SU-DHL-6 (cell line): ENCODE results near the gene RAI1.

Experiments used
- H2AFZ ChIP-seq: fragments of 200-600 bp; sonication (generic); 2 replicates; pipeline ENCODE4 v1.6.1; 2014; ENCODE audit warnings: low read depth, mild to moderate bottlenecking, moderate library complexity, mixed read lengths, antibody characterized with exemption, low read length; ENCODE audit not compliant: severe bottlenecking
- H3F3A ChIP-seq: fragments of 200-600 bp; shearing (Covaris generic); 2 replicates; pipeline ENCODE4 v1.6.0; 2016; ENCODE audit warnings: antibody characterized with exemption, mild to moderate bottlenecking; ENCODE audit not compliant: insufficient read depth
- H3K27ac ChIP-seq: fragments of 200-600 bp; sonication (generic); 2 replicates; pipeline ENCODE4 v1.5.1; 2016; ENCODE audit warnings: low read depth, mild to moderate bottlenecking, low read length, moderate library complexity, mixed read lengths
- H3K27me3 ChIP-seq: fragments of 200-600 bp; sonication (generic), shearing (Covaris generic); 2 replicates; pipeline ENCODE4 v1.6.0; 2014; ENCODE audit warnings: mild to moderate bottlenecking, low read length
- H3K36me3 ChIP-seq: fragments of 200-600 bp; sonication (generic); 2 replicates; pipeline ENCODE4 v1.6.1; 2014; ENCODE audit warnings: mild to moderate bottlenecking, low read length, mixed read lengths
- H3K4me2 ChIP-seq: fragments of 300-600, 200-600 bp; shearing (Covaris generic), sonication (generic); 2 replicates; pipeline ENCODE4 v1.6.0; 2014; ENCODE audit warnings: low read length, low read depth, mild to moderate bottlenecking; ENCODE audit not compliant: poor library complexity, severe bottlenecking
- H3K4me3 ChIP-seq: fragments of 200-600 bp; sonication (generic); 2 replicates; pipeline ENCODE4 v1.5.1; 2014; ENCODE audit warnings: antibody characterized with exemption, low read length, mild to moderate bottlenecking, mixed read lengths; ENCODE audit not compliant: insufficient read depth, poor library complexity, severe bottlenecking
- H3K79me2 ChIP-seq: fragments of 200-600 bp; sonication (generic); 2 replicates; pipeline ENCODE4 v1.6.1; 2014; ENCODE audit warnings: mild to moderate bottlenecking, low read length, moderate library complexity; ENCODE audit not compliant: insufficient read depth
- H3K9ac ChIP-seq: fragments of 200-600 bp; sonication (generic); 2 replicates; pipeline ENCODE4 v1.7.0; 2014; ENCODE audit warnings: mild to moderate bottlenecking, low read length
- H3K9me2 ChIP-seq: fragments of 200-600 bp; sonication (generic); replicated peaks from 2 replicates; pipeline ENCODE4 v1.6.1; 2014; ENCODE audit warnings: low read length; ENCODE audit not compliant: insufficient read depth
- H3K9me3 ChIP-seq: fragments of 200-600 bp; sonication (generic); 2 replicates; pipeline ENCODE4 v1.6.1; 2014; ENCODE audit warnings: low read length, mixed read lengths; ENCODE audit not compliant: insufficient read depth
- H4K20me1 ChIP-seq: fragments of 200-600 bp; sonication (generic); 2 replicates; pipeline ENCODE4 v1.6.1; 2014; ENCODE audit warnings: low read depth, mild to moderate bottlenecking, antibody characterized with exemption, low read length, moderate library complexity, mixed read lengths
- EZH2phosphoT487 ChIP-seq: fragments of 200-600 bp; sonication (generic), shearing (Covaris generic); conservative IDR thresholded peaks from 2 replicates; pipeline ENCODE4 v1.6.1; 2018; ENCODE audit warnings: mild to moderate bottlenecking, antibody characterized with exemption, low read length, moderate library complexity, mixed read lengths
- TF ChIP-seq, protein P1 (sequence below): fragments of 200-600 bp; sonication (generic); IDR thresholded peaks from one replicate; pipeline ENCODE4 v1.5.1; 2017; ENCODE audit warnings: antibody characterized with exemption, mild to moderate bottlenecking, low read length, moderate library complexity; ENCODE audit not compliant: insufficient read depth, poor library complexity, severe bottlenecking

RAI1 gene

GRCh38 chr17:17798010-17798556 lies 116.8 kb downstream of the RAI1 start:
- no peaks in the 10 kb centered on the region for H4K20me1 ChIP-seq
- TF ChIP-seq, protein P1, sequence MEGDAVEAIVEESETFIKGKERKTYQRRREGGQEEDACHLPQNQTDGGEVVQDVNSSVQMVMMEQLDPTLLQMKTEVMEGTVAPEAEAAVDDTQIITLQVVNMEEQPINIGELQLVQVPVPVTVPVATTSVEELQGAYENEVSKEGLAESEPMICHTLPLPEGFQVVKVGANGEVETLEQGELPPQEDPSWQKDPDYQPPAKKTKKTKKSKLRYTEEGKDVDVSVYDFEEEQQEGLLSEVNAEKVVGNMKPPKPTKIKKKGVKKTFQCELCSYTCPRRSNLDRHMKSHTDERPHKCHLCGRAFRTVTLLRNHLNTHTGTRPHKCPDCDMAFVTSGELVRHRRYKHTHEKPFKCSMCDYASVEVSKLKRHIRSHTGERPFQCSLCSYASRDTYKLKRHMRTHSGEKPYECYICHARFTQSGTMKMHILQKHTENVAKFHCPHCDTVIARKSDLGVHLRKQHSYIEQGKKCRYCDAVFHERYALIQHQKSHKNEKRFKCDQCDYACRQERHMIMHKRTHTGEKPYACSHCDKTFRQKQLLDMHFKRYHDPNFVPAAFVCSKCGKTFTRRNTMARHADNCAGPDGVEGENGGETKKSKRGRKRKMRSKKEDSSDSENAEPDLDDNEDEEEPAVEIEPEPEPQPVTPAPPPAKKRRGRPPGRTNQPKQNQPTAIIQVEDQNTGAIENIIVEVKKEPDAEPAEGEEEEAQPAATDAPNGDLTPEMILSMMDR, result no peak
- TF ChIP-seq EZH2phosphoT487, result no peak
- no peak overlapping the region for H3K27ac ChIP-seq
- no peak overlapping the region for H2AFZ ChIP-seq
- H3F3A ChIP-seq, result no peaks in the 10 kb centered on the region
- no peaks in the 10 kb centered on the region for H3K9me2 ChIP-seq
- no peaks in the 10 kb centered on the region for H3K36me3 ChIP-seq
- no peak overlapping the region for H3K4me2 ChIP-seq
- H3K9me3 ChIP-seq, result no peaks in the 10 kb centered on the region
- no peak overlapping the region for H3K9ac ChIP-seq
- H3K79me2 ChIP-seq, result no peaks in the 10 kb centered on the region
- no peak overlapping the region for H3K4me3 ChIP-seq
- H3K27me3 ChIP-seq, result no peaks in the 10 kb centered on the region

GRCh38 chr17:17798573-17799255 lies 117.5 kb downstream of the RAI1 start:
- H3K9ac ChIP-seq, result no peak overlapping the region
- H3K27ac ChIP-seq, result no peak overlapping the region
- H3K27me3 ChIP-seq, result no peaks in the 10 kb centered on the region
- H3K4me2 ChIP-seq, result no peak overlapping the region
- TF ChIP-seq EZH2phosphoT487, result no peak
- TF ChIP-seq, protein P1, result no peak
- H3K9me2 ChIP-seq, result no peaks in the 10 kb centered on the region
- no peaks in the 10 kb centered on the region for H3F3A ChIP-seq
- no peaks in the 10 kb centered on the region for H4K20me1 ChIP-seq
- H3K4me3 ChIP-seq, result no peak overlapping the region
- no peaks in the 10 kb centered on the region for H3K36me3 ChIP-seq
- H3K9me3 ChIP-seq, result no peaks in the 10 kb centered on the region
- H2AFZ ChIP-seq, result no peak overlapping the region
- H3K79me2 ChIP-seq, result no peaks in the 10 kb centered on the region

GRCh38 chr17:17800504-17801021 lies 119.3 kb downstream of the RAI1 start:
- no peaks in the 10 kb centered on the region for H3K79me2 ChIP-seq
- no peak overlapping the region for H3K4me3 ChIP-seq
- no peak overlapping the region for H2AFZ ChIP-seq
- H3K27me3 ChIP-seq, result no peaks in the 10 kb centered on the region
- no peaks in the 10 kb centered on the region for H3K9me2 ChIP-seq
- H3K9me3 ChIP-seq, result no peaks in the 10 kb centered on the region
- no peaks in the 10 kb centered on the region for H3K36me3 ChIP-seq
- H3K9ac ChIP-seq, result no peak overlapping the region
- no peaks in the 10 kb centered on the region for H3F3A ChIP-seq
- no peak overlapping the region for H3K4me2 ChIP-seq
- no peak overlapping the region for H3K27ac ChIP-seq
- TF ChIP-seq, protein P1, result no peak
- TF ChIP-seq EZH2phosphoT487, result no peak
- no peaks in the 10 kb centered on the region for H4K20me1 ChIP-seq
